HEK293 (cell line): ENCODE measurements around the gene SGMS1.

Experiments used
- CTCF ChIA-PET: fragments of 350-600 bp; formaldehyde crosslinking; extraction: SDS; loops from one replicate; lab custom pipeline; 2021; ENCODE audit warnings: antibody characterized with exemption; lab: Yijun Ruan, JAX
- POLR2A ChIA-PET: fragments of 300-600 bp; formaldehyde crosslinking; extraction: SDS; loops from one replicate; lab custom pipeline; 2020; ENCODE audit warnings: antibody characterized with exemption, inconsistent platforms; lab: Yijun Ruan, JAX
- H3K27ac ChIP-seq: fragments of 200-500 bp; sonication (Bioruptor generic); 2 replicates; pipeline ENCODE4 v1.5.1; 2014; ENCODE audit warnings: low read depth, low read length, control low read depth, inconsistent platforms; ENCODE audit errors: extremely low read depth
- H3K36me3 ChIP-seq, 2 experiments: fragments of 200-500 bp in 1 of 2; sonication (Bioruptor generic) in 1 of 2; 1 replicate in 1 of 2; 2 replicates in 1 of 2; pipeline ENCODE4 v1.5.1; 2014 to 2017; ENCODE audit warnings: inconsistent platforms in 2 of 2, low read length in 2 of 2; ENCODE audit not compliant: control insufficient read depth in 2 of 2, insufficient read depth in 1 of 2
- H3K4me1 ChIP-seq: fragments of 200-500 bp; sonication (Bioruptor generic); 2 replicates; pipeline ENCODE4 v1.5.1; 2014; ENCODE audit warnings: mild to moderate bottlenecking, low read length, inconsistent platforms; ENCODE audit not compliant: control insufficient read depth, insufficient read depth
- H3K4me3 ChIP-seq: 2 replicates; pipeline ENCODE4 v1.5.1; 2011; ENCODE audit warnings: low read depth, mild to moderate bottlenecking, control low read depth, low read length, moderate library complexity
- H3K9me3 ChIP-seq: fragments of 200-500 bp; sonication (Bioruptor generic); 2 replicates; pipeline ENCODE4 v1.5.1; 2014; ENCODE audit warnings: low read depth, low read length, inconsistent platforms; ENCODE audit not compliant: control insufficient read depth, insufficient read depth
- BCL11B ChIP-seq: fragments of 450-650 bp; formaldehyde crosslinking; IDR thresholded peaks from 2 replicates; pipeline ENCODE4 v1.5.1; 2016; ENCODE audit warnings: low read depth, missing biosample characterization, missing genetic modification characterization
- EGR2 ChIP-seq: fragments of 450-650 bp; formaldehyde crosslinking; IDR thresholded peaks from 2 replicates; pipeline ENCODE4 v1.5.1; 2016; ENCODE audit warnings: low read depth, missing biosample characterization, missing genetic modification characterization
- HIC1 ChIP-seq: fragments of 450-650 bp; formaldehyde crosslinking; IDR thresholded peaks from 2 replicates; pipeline ENCODE4 v1.5.1; 2016; ENCODE audit warnings: missing biosample characterization, missing genetic modification characterization
- PBX3 ChIP-seq: sonication (generic); formaldehyde crosslinking; IDR thresholded peaks from 2 replicates; pipeline ENCODE4 v1.8.1; 2022; ENCODE audit warnings: mild to moderate bottlenecking, moderate library complexity, missing genetic modification reagents
- PRDM1 ChIP-seq: fragments of 450-650 bp; formaldehyde crosslinking; IDR thresholded peaks from 2 replicates; pipeline ENCODE4; 2016; ENCODE audit warnings: missing biosample characterization, missing genetic modification characterization
- SETDB1 ChIP-seq: IDR thresholded peaks from one replicate; pipeline ENCODE4 v1.6.1; 2017; ENCODE audit warnings: mild to moderate bottlenecking, low read length, moderate library complexity, mixed read lengths; ENCODE audit not compliant: insufficient read length
- SP7 ChIP-seq: fragments of 450-650 bp; formaldehyde crosslinking; IDR thresholded peaks from 2 replicates; pipeline ENCODE4 v1.5.1; 2016; ENCODE audit warnings: missing biosample characterization, missing genetic modification characterization
- ZBTB21 ChIP-seq: fragments of 450-650 bp; formaldehyde crosslinking; IDR thresholded peaks from 2 replicates; pipeline ENCODE4 v1.5.1; 2017; ENCODE audit warnings: missing biosample characterization, missing genetic modification characterization
- ZBTB26 ChIP-seq: fragments of 450-650 bp; formaldehyde crosslinking; optimal IDR thresholded peaks from 2 replicates; pipeline ENCODE3; 2016; ENCODE audit warnings: missing biosample characterization, mild to moderate bottlenecking, missing genetic modification characterization
- ZFHX2 ChIP-seq: fragments of 450-650 bp; formaldehyde crosslinking; conservative IDR thresholded peaks from 2 replicates; pipeline ENCODE4 v1.5.1; 2016; ENCODE audit warnings: missing biosample characterization, missing genetic modification characterization
- ZNF157 ChIP-seq: fragments of 450-650 bp; formaldehyde crosslinking; IDR thresholded peaks from 2 replicates; pipeline ENCODE4 v1.5.1; 2016; ENCODE audit warnings: missing biosample characterization, missing genetic modification characterization
- ZNF366 ChIP-seq: fragments of 450-650 bp; formaldehyde crosslinking; conservative IDR thresholded peaks from 2 replicates; pipeline ENCODE4 v1.5.1; 2016; ENCODE audit warnings: missing biosample characterization, missing genetic modification characterization
- ZNF394 ChIP-seq: fragments of 450-650 bp; formaldehyde crosslinking; IDR thresholded peaks from 2 replicates; pipeline ENCODE4 v1.5.1; 2016; ENCODE audit warnings: missing biosample characterization, missing genetic modification characterization, mild to moderate bottlenecking, moderate library complexity, borderline replicate concordance
- ZNF473 ChIP-seq: fragments of 450-650 bp; formaldehyde crosslinking; IDR thresholded peaks from 2 replicates; pipeline ENCODE4 v1.5.1; 2017; ENCODE audit warnings: missing biosample characterization, missing genetic modification characterization
- ZNF48 ChIP-seq: fragments of 450-650 bp; formaldehyde crosslinking; IDR thresholded peaks from 2 replicates; pipeline ENCODE4 v1.5.1; 2016; ENCODE audit warnings: missing biosample characterization, missing genetic modification characterization
- ZNF514 ChIP-seq: fragments of 450-650 bp; formaldehyde crosslinking; IDR thresholded peaks from 2 replicates; pipeline ENCODE4 v1.5.1; 2016; ENCODE audit warnings: missing biosample characterization, missing genetic modification characterization
- ZNF600 ChIP-seq: fragments of 450-650 bp; formaldehyde crosslinking; IDR thresholded peaks from 2 replicates; pipeline ENCODE4 v1.5.1; 2016; ENCODE audit warnings: missing biosample characterization, missing genetic modification characterization
- ZNF629 ChIP-seq: fragments of 450-650 bp; formaldehyde crosslinking; IDR thresholded peaks from 2 replicates; pipeline ENCODE4 v1.5.1; 2017; ENCODE audit warnings: missing biosample characterization, missing genetic modification characterization
- ZNF76 ChIP-seq: fragments of 450-650 bp; formaldehyde crosslinking; IDR thresholded peaks from 2 replicates; pipeline ENCODE4; 2016; ENCODE audit warnings: low read depth, missing biosample characterization, missing genetic modification characterization, borderline replicate concordance
- ZNF843 ChIP-seq: fragments of 450-650 bp; formaldehyde crosslinking; IDR thresholded peaks from 2 replicates; pipeline ENCODE4 v1.5.1; 2016; ENCODE audit warnings: missing biosample characterization, missing genetic modification characterization

The SGMS1 gene

GRCh38 chr10:50512743-50513416 lies 110.9 kb downstream of the SGMS1 start:
- no peak overlapping the region for H3K27ac ChIP-seq
- TF ChIP-seq PBX3 (CRISPR knock-in tag) (no peak), BCL11B (tag by site-specific recombination) (no peak), ZBTB26 (tag by site-specific recombination) (no peak)
- H3K36me3 ChIP-seq = no peaks in the 10 kb centered on the region
- no peaks in the 10 kb centered on the region for H3K9me3 ChIP-seq
- H3K4me1 ChIP-seq = peaks cover 27% of the 10 kb centered on the region
- ChIA-PET CTCF (interaction anchor here (1.4 kb wide), 1 partner anchor 109 kb away, joined by 6 read pairs; no protein-coding TSS in a partner anchor), POLR2A (no interaction called here)
- no peak overlapping the region for H3K4me3 ChIP-seq

- Histone ChIP-seq H3K4me1 (peaks cover 27% of the 10 kb centered on the region), H3K36me3 (no peaks in the 10 kb centered on the region)
- POLR2A ChIA-PET = no interaction called here
- no peak for TF ChIP-seq ZNF157 (tag by site-specific recombination)
- no peak for TF ChIP-seq ZNF473 (tag by site-specific recombination)
- TF ChIP-seq ZNF600 = 0 out of 2 replicates have a peak, but pooled peaks have one; percentile 5
- TF ChIP-seq, all 188 proteins: peak for 1
- CTCF ChIA-PET = interaction anchor here (1.4 kb wide), 1 partner anchor 109 kb away, joined by 6 read pairs; no protein-coding TSS in a partner anchor
- Histone ChIP-seq H3K27ac (no peak overlapping the region), H3K9me3 (no peaks in the 10 kb centered on the region), H3K4me3 (no peak overlapping the region)
Observed at GRCh38 chr10:50512214-50512595, 111.6 kb downstream of the SGMS1 start.

- Histone ChIP-seq H3K9me3 (no peaks in the 10 kb centered on the region), H3K4me1 (peaks cover 27% of the 10 kb centered on the region), H3K4me3 (no peak overlapping the region), H3K27ac (no peak overlapping the region), H3K36me3 (no peaks in the 10 kb centered on the region)
- POLR2A ChIA-PET = no interaction called here
- no peak for TF ChIP-seq ZBTB21 (tag by site-specific recombination)
- peak; percentile 35; the same call in 1 of the 2 replicates for TF ChIP-seq HIC1 (tag by site-specific recombination)
- TF ChIP-seq ZNF48 (tag by site-specific recombination) = no peak
- TF ChIP-seq ZFHX2 (tag by site-specific recombination) = peak; percentile 67
- TF ChIP-seq ZNF629 (tag by site-specific recombination) = peak; percentile 50; the same call in 1 of the 2 replicates
- no peak for TF ChIP-seq ZNF76
- TF ChIP-seq ZNF366 (tag by site-specific recombination) = peak; percentile 52
- TF ChIP-seq ZNF843 (tag by site-specific recombination) = peak; percentile 28; the same call in 1 of the 2 replicates
- TF ChIP-seq ZNF394 (tag by site-specific recombination) = peak; percentile 30; the same call in 1 of the 2 replicates
- TF ChIP-seq ZNF600 = 0 out of 2 replicates have a peak, but pooled peaks have one; percentile 16
- TF ChIP-seq PRDM1 (tag by site-specific recombination) = 0 out of 2 replicates have a peak, but pooled peaks have one; percentile 4
- no peak for TF ChIP-seq SETDB1
- no peak for TF ChIP-seq ZNF514
- TF ChIP-seq SP7 (tag by site-specific recombination) = no peak; the same call in 1 of the 2 replicates
- 0 out of 2 replicates have a peak, but pooled peaks have one; percentile 17 for TF ChIP-seq EGR2 (tag by site-specific recombination)
- CTCF ChIA-PET = interaction anchor here (1.4 kb wide), 1 partner anchor 110 kb away, joined by 6 read pairs; no protein-coding TSS in a partner anchor
Observed at GRCh38 chr10:50511492-50512213, 112.1 kb downstream of the SGMS1 start.
